HG03196 (cell line): Measurements from ENCODE around the gene DHDH.

ENCODE experiments used
- ATAC-seq: cut with Tn5 transposase; IDR thresholded peaks from one replicate; pipeline ENCODE4 v1.9.1; 2021; ENCODE audit not compliant: unreplicated experiment

DHDH gene

GRCh38 chr19:48947258-48947542, 13.7 kb downstream of the DHDH start:
- ATAC-seq, result no peak

GRCh38 chr19:48950159-48950558, 16.7 kb downstream of the DHDH start:
- ATAC-seq, result no peak

GRCh38 chr19:48950830-48951519, 17.5 kb downstream of the DHDH start:
- no peak for ATAC-seq

GRCh38 chr19:48953141-48953540, 19.6 kb downstream of the DHDH start:
- no peak for ATAC-seq

- no peak for ATAC-seq
Measured at GRCh38 chr19:48953990-48954594, 20.6 kb downstream of the DHDH start.

GRCh38 chr19:48954595-48955307, 21.3 kb downstream of the DHDH start, which contains the start of gene BAX:
Gene BAX, plus strand, starts transcription at chr19:48954875. Its CDS starts 54 bp downstream, at chr19:48954929.
- ATAC-seq, result peak; percentile 82

- ATAC-seq, result no peak
Measured at GRCh38 chr19:48955308-48955958, 21.9 kb downstream of the DHDH start.

GRCh38 chr19:48958006-48958405, 24.5 kb downstream of the DHDH start:
- ATAC-seq, result no peak

GRCh38 chr19:48959341-48960239, 26.1 kb downstream of the DHDH start:
- no peak for ATAC-seq

- no peak for ATAC-seq
Measured at GRCh38 chr19:48961051-48961649, 27.7 kb downstream of the DHDH start.

- ATAC-seq, result no peak
Measured at GRCh38 chr19:48961673-48962028, 28.2 kb downstream of the DHDH start.

GRCh38 chr19:48962029-48962848, 28.7 kb downstream of the DHDH start:
- no peak for ATAC-seq

- no peak for ATAC-seq
Measured at GRCh38 chr19:48962849-48963165, 29.3 kb downstream of the DHDH start.

GRCh38 chr19:48963371-48964204, 30.1 kb downstream of the DHDH start:
- ATAC-seq, result peak; percentile 24

- no peak for ATAC-seq
Measured at GRCh38 chr19:48964205-48965039, 30.9 kb downstream of the DHDH start.

GRCh38 chr19:48965040-48965805, 31.7 kb downstream of the DHDH start, which contains the start of gene FTL:
Gene FTL, plus strand, starts transcription at chr19:48965309. Its CDS starts 199 bp downstream, at chr19:48965508.
- peak; percentile 59 for ATAC-seq
